ENCODE data around the gene SLC2A4RG. TPM values are rescaled to one million over a fixed set of nuclear protein-coding genes. Genes with fewer than 3 reads are reported as not detected.

The SLC2A4RG gene
- total RNA-seq, 1 donor from 2014 or later = 47.9 TPM

GRCh38 chr20:63759377-63759901 lies 19.9 kb downstream of the SLC2A4RG start:
- TF ChIP-seq CTCF (IDR thresholded peaks at IDR 0.05; ENCODE audit: partially characterized antibody, unreplicated experiment) = no peak
- H3K4me3 Mint-ChIP-seq (ENCODE audit: unreplicated experiment) = no peak overlapping the region
- H3K9me3 Mint-ChIP-seq (ENCODE audit: unreplicated experiment) = peaks cover 21% of the 10 kb centered on the region
- no peak for DNase-seq
- H3K27ac Mint-ChIP-seq (ENCODE audit: unreplicated experiment) = no peak overlapping the region
- H3K36me3 Mint-ChIP-seq (ENCODE audit: unreplicated experiment) = peaks cover 23% of the 10 kb centered on the region
- H3K4me1 Mint-ChIP-seq (ENCODE audit: low read depth, unreplicated experiment) = peaks cover 14% of the 10 kb centered on the region
- peaks cover 7% of the 10 kb centered on the region for H3K27me3 Mint-ChIP-seq (ENCODE audit: unreplicated experiment)

- peak overlapping the region; percentile 59 for H3K4me3 Mint-ChIP-seq (ENCODE audit: unreplicated experiment)
- peaks cover 27% of the 10 kb centered on the region for H3K27me3 Mint-ChIP-seq (ENCODE audit: unreplicated experiment)
- DNase-seq = no peak
- H3K4me1 Mint-ChIP-seq (ENCODE audit: low read depth, unreplicated experiment) = peaks cover 29% of the 10 kb centered on the region
- peaks cover 29% of the 10 kb centered on the region for H3K9me3 Mint-ChIP-seq (ENCODE audit: unreplicated experiment)
- peaks cover 23% of the 10 kb centered on the region for H3K36me3 Mint-ChIP-seq (ENCODE audit: unreplicated experiment)
- no peak for TF ChIP-seq CTCF (IDR thresholded peaks at IDR 0.05; ENCODE audit: partially characterized antibody, unreplicated experiment)
- peak overlapping the region; percentile 77 for H3K27ac Mint-ChIP-seq (ENCODE audit: unreplicated experiment)
Measured at GRCh38 chr20:63765082-63765873, 25.7 kb downstream of the SLC2A4RG start.

- H3K4me1 Mint-ChIP-seq (ENCODE audit: low read depth, unreplicated experiment) = peaks cover 30% of the 10 kb centered on the region
- TF ChIP-seq CTCF (IDR thresholded peaks at IDR 0.05; ENCODE audit: partially characterized antibody, unreplicated experiment) = no peak
- H3K27me3 Mint-ChIP-seq (ENCODE audit: unreplicated experiment) = peaks cover 27% of the 10 kb centered on the region
- H3K9me3 Mint-ChIP-seq (ENCODE audit: unreplicated experiment) = peaks cover 29% of the 10 kb centered on the region
- H3K36me3 Mint-ChIP-seq (ENCODE audit: unreplicated experiment) = peaks cover 22% of the 10 kb centered on the region
- H3K4me3 Mint-ChIP-seq (ENCODE audit: unreplicated experiment) = peak overlapping the region; percentile 59
- no peak for DNase-seq
- H3K27ac Mint-ChIP-seq (ENCODE audit: unreplicated experiment) = peak overlapping the region; percentile 77
Measured at GRCh38 chr20:63765902-63766301, 26.3 kb downstream of the SLC2A4RG start.

- peak overlapping the region; percentile 49 for H3K4me3 Mint-ChIP-seq (ENCODE audit: unreplicated experiment)
Measured at GRCh38 chr20:63766695-63767426, 27.3 kb downstream of the SLC2A4RG start.

More at GRCh38 chr20:63766695-63767426, 27.3 kb downstream of the SLC2A4RG start:
- Mint-ChIP-seq H3K9me3 (ENCODE audit: unreplicated experiment) (peaks cover 25% of the 10 kb centered on the region), H3K27me3 (ENCODE audit: unreplicated experiment) (peaks cover 27% of the 10 kb centered on the region), H3K27ac (ENCODE audit: unreplicated experiment) (peak overlapping the region; percentile 80), H3K4me1 (ENCODE audit: low read depth, unreplicated experiment) (peaks cover 30% of the 10 kb centered on the region), H3K36me3 (ENCODE audit: unreplicated experiment) (peaks cover 22% of the 10 kb centered on the region)
- peak; percentile 59 for DNase-seq
- TF ChIP-seq CTCF (IDR thresholded peaks at IDR 0.05; ENCODE audit: partially characterized antibody, unreplicated experiment) = no peak

Data from glutamatergic neuron (in vitro differentiated cells).